ENCODE results near the gene UPP2. TPM values are rescaled to one million over a fixed set of nuclear protein-coding genes. Genes with fewer than 3 reads are reported as not detected.

The UPP2 gene
- not detected in 5 replicates for total RNA-seq (2022; extraction: Qiagen RNA extraction)

GRCh38 chr2:158101384-158101926 is at the start of gene UPP2:
Gene UPP2, plus strand, starts transcription at chr2:158101876. Its CDS starts 188 bp downstream, at chr2:158102064.

Other genes starting within 250 kb of the UPP2 start
- gene ACVR1, start 225.5 kb upstream of the UPP2 start, total RNA-seq (2022; extraction: Qiagen RNA extraction): 24.8 to 29.4 TPM (median 28.7 TPM) in 5 replicates

Measured in A549 treated with CORT108297 at 1 μM for 4 hours (cell line).